ENCODE data around the gene GPR119. TPM values are rescaled to one million over a fixed set of nuclear protein-coding genes. Genes with fewer than 3 reads are reported as not detected.

Gene GPR119
- total RNA-seq, 3 donors from 2014 or later (not counting 1 experiment from before 2014, with no cell fraction given): not detected

DNA sequence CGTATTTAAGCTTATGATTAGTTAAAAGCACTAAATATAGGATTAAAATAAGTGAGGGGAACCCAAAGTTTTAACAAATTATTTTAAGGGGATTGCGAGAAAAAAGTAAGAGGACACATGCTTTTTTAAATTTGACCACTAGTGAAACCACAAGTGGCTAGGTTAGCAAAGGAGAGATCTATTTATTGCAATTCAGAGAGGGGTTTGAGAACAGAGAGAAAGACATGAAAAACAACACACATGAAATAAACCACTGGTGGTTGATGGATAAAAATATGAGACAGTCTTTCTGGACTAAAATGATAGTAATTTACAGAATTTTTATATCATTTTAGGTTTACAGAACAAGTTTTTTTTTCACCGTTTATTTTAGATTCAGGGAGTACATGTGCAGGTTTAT lies 33.9 kb downstream of the GPR119 start:
- no CpG with 5 or more reads among the region's 3 CpGs for WGBS (ENCODE audit: insufficient coverage)
- no peak for ATAC-seq
- H3K4me3 ChIP-seq (ENCODE audit: low read length): no peak overlapping the region

DNA sequence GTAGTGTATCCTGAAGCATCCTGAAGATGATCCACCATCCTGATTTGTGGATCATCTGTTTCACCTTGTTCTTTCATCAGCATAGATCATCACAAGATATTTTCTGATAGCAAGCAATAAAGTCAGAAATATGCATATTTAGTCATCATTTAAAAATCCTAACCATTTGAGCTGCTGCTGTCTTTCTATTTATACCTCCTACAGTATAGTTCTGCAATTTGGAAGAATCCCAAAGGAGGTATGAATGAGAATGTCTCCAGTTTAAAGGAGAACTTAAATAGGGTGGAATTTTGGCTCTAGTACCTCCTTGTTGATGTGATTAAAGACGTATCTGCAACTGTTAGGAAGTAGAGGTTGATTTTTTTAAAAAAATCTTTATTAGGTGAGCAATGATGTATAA lies 38.2 kb downstream of the GPR119 start:
- Histone ChIP-seq H3K27me3 (ENCODE audit: control insufficient read depth, insufficient read depth, low read length) (no peaks in the 10 kb centered on the region), H3K27ac (ENCODE audit: low read length) (no peak overlapping the region), H3K9me3 (ENCODE audit: control insufficient read depth, insufficient read depth, low read length) (no peaks in the 10 kb centered on the region), H3K4me3 (ENCODE audit: low read length) (no peak overlapping the region), H3K4me1 (ENCODE audit: control insufficient read depth, insufficient read depth, low read length) (no peaks in the 10 kb centered on the region), H3K36me3 (ENCODE audit: control insufficient read depth, insufficient read depth, low read length) (peaks cover 6% of the 10 kb centered on the region)
- H3K4me3 Mint-ChIP-seq: no peak overlapping the region
- no peaks in the 10 kb centered on the region for H3K36me3 Mint-ChIP-seq
- intact Hi-C loops (cut with micrococcal nuclease): no loop called here
- no peak for DNase-seq
- H3K4me1 Mint-ChIP-seq: peaks cover 0 to 6% of the 10 kb centered on the region in 2 donors
- no peaks in the 10 kb centered on the region for H3K9me3 Mint-ChIP-seq
- H3K27me3 Mint-ChIP-seq (ENCODE audit: low read depth in 2 of 2): peaks cover 0 to 7% of the 10 kb centered on the region in 2 donors
- WGBS (ENCODE audit: insufficient coverage): no CpG with 5 or more reads among the region's 1 CpG
- no peak overlapping the region for H3K27ac Mint-ChIP-seq
- no peak for ATAC-seq
- TF ChIP-seq, protein P1, sequence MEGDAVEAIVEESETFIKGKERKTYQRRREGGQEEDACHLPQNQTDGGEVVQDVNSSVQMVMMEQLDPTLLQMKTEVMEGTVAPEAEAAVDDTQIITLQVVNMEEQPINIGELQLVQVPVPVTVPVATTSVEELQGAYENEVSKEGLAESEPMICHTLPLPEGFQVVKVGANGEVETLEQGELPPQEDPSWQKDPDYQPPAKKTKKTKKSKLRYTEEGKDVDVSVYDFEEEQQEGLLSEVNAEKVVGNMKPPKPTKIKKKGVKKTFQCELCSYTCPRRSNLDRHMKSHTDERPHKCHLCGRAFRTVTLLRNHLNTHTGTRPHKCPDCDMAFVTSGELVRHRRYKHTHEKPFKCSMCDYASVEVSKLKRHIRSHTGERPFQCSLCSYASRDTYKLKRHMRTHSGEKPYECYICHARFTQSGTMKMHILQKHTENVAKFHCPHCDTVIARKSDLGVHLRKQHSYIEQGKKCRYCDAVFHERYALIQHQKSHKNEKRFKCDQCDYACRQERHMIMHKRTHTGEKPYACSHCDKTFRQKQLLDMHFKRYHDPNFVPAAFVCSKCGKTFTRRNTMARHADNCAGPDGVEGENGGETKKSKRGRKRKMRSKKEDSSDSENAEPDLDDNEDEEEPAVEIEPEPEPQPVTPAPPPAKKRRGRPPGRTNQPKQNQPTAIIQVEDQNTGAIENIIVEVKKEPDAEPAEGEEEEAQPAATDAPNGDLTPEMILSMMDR (IDR thresholded peaks at IDR 0.05): no peak

More for the DNA sequence above, 33.9 kb downstream of the GPR119 start:
- H3K9me3 ChIP-seq (ENCODE audit: control insufficient read depth, insufficient read depth, low read length): no peaks in the 10 kb centered on the region
- no peaks in the 10 kb centered on the region for H3K4me1 ChIP-seq (ENCODE audit: control insufficient read depth, insufficient read depth, low read length)
- intact Hi-C loops (cut with micrococcal nuclease): no loop called here
- Mint-ChIP-seq H3K4me1 (peaks cover 0 to 6% of the 10 kb centered on the region in 2 donors), H3K4me3 (no peak overlapping the region), H3K27me3 (ENCODE audit: low read depth in 2 of 2) (peaks cover 0 to 7% of the 10 kb centered on the region in 2 donors), H3K9me3 (no peaks in the 10 kb centered on the region), H3K27ac (no peak overlapping the region), H3K36me3 (no peaks in the 10 kb centered on the region)
- H3K36me3 ChIP-seq (ENCODE audit: control insufficient read depth, insufficient read depth, low read length): peaks cover 6% of the 10 kb centered on the region
- TF ChIP-seq, protein P1 (IDR thresholded peaks at IDR 0.05): no peak
- no peaks in the 10 kb centered on the region for H3K27me3 ChIP-seq (ENCODE audit: control insufficient read depth, insufficient read depth, low read length)
- no peak for DNase-seq
- no peak overlapping the region for H3K27ac ChIP-seq (ENCODE audit: low read length)

DNA sequence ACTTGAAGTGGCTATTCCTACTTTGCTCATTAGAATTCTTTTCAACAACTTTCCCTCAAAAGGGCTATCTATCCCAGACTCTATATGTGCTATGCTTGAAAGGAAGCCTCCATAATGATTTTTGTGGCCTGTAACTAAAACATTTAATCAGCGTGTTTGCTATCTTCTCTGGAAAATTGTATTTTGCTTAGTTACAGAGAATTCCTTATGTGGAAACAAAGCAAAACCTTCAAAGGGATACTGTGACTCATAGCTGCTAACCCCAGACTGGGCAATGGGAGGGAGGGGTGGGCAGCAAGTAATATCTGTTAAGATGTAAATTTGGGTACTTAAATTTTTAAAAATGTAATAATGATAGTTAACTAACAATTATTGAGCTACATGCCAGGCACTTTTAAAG lies 42.1 kb downstream of the GPR119 start:
- TF ChIP-seq, protein P1 (IDR thresholded peaks at IDR 0.05): no peak
- H3K36me3 ChIP-seq (ENCODE audit: control insufficient read depth, insufficient read depth, low read length): no peaks in the 10 kb centered on the region

DNA sequence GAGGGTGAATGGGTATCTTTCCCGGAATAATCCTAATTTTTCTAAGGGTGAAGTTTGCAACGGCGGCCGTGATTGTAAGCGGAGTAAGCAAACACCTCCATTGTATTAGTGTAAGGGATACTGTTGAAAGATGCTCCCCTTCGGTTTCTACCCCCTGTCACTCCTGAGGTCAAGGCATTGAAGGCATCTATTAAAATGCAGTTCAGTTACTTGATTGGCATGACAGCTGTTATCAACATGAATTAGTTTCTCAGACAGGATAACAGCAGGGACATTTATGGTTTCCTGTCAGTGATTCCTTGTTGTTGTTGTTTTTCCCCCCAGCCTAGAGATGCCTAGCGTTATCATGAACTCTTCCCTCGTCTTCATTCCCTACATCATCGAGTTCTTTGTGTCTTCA lies 45.2 kb downstream of the GPR119 start:
- TF ChIP-seq, protein P1 (IDR thresholded peaks at IDR 0.05): no peak
- Histone ChIP-seq H3K27ac (ENCODE audit: low read length) (peak overlapping the region; percentile 35), H3K27me3 (ENCODE audit: control insufficient read depth, insufficient read depth, low read length) (no peaks in the 10 kb centered on the region), H3K4me1 (ENCODE audit: control insufficient read depth, insufficient read depth, low read length) (peaks cover 7% of the 10 kb centered on the region), H3K4me3 (ENCODE audit: low read length) (peak overlapping the region; percentile 63), H3K36me3 (ENCODE audit: control insufficient read depth, insufficient read depth, low read length) (no peaks in the 10 kb centered on the region), H3K9me3 (ENCODE audit: control insufficient read depth, insufficient read depth, low read length) (no peaks in the 10 kb centered on the region)
- DNase-seq (no peak), ATAC-seq (peak in 1 of 3 donors; percentile 1)
- Mint-ChIP-seq H3K4me1 (peaks cover 8 to 23% of the 10 kb centered on the region in 2 donors), H3K4me3 (peak overlapping the region; percentile 93), H3K9me3 (no peaks in the 10 kb centered on the region), H3K27ac (peak overlapping the region; percentile 85 to 92), H3K27me3 (ENCODE audit: low read depth in 2 of 2) (peaks cover 0 to 1% of the 10 kb centered on the region in 2 donors), H3K36me3 (no peaks in the 10 kb centered on the region)
- intact Hi-C loops (cut with micrococcal nuclease): no loop called here
- WGBS (ENCODE audit: insufficient coverage): 17% methylated on average over 7 of the region's 9 CpGs

More for the DNA sequence above, 42.1 kb downstream of the GPR119 start:
- H3K27me3 Mint-ChIP-seq (ENCODE audit: low read depth in 2 of 2): peaks cover 0 to 4% of the 10 kb centered on the region in 2 donors
- H3K4me3 Mint-ChIP-seq: no peak overlapping the region
- H3K27ac Mint-ChIP-seq: no peak overlapping the region
- no peak for DNase-seq
- H3K4me1 ChIP-seq (ENCODE audit: control insufficient read depth, insufficient read depth, low read length): peaks cover 7% of the 10 kb centered on the region
- H3K4me3 ChIP-seq (ENCODE audit: low read length): no peak overlapping the region
- no peaks in the 10 kb centered on the region for H3K27me3 ChIP-seq (ENCODE audit: control insufficient read depth, insufficient read depth, low read length)
- intact Hi-C loops (cut with micrococcal nuclease): no loop called here
- 100% methylated on average over 1 of the region's 1 CpG for WGBS (ENCODE audit: insufficient coverage)
- H3K4me1 Mint-ChIP-seq: peaks cover 8 to 23% of the 10 kb centered on the region in 2 donors
- H3K9me3 ChIP-seq (ENCODE audit: control insufficient read depth, insufficient read depth, low read length): no peaks in the 10 kb centered on the region
- no peaks in the 10 kb centered on the region for H3K36me3 Mint-ChIP-seq
- no peaks in the 10 kb centered on the region for H3K9me3 Mint-ChIP-seq
- ATAC-seq: no peak
- no peak overlapping the region for H3K27ac ChIP-seq (ENCODE audit: low read length)
